Stimulated activated CD8-positive, alpha-beta memory T cell treated with anti-CD3 and anti-CD28 coated beads, Interleukin-12 subunit alpha, Interleukin-12 subunit beta, amount 100 ng/mL, for 4 hours (primary cell): ENCODE results near the gene CLPTM1L.

Experiments
- DNase-seq: peaks from one replicate; pipeline ENCODE4 v3.0.0-alpha.2; 2020; ENCODE audit warnings: low read depth

CLPTM1L gene

DNA sequence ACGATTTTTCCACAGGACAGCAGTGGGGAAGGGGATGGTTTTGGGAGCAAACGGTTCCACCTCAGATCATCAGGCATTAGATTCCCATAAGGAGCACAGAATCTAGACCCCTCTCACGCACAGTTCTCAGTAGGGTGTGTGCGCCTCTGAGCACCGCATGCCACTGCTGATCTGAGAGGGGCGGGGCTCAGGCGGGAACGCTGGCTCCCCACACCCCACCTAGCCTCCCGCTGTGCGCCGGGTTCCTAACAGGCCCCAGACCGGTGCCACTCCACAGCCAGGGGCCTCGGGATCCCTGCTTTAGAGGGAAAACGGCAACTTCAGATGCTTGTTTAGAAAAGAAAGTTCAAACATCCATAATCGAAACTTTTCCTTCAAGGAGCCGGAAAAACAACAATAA lies 70.4 kb downstream of the CLPTM1L start:
- DNase-seq, result no peak

DNA sequence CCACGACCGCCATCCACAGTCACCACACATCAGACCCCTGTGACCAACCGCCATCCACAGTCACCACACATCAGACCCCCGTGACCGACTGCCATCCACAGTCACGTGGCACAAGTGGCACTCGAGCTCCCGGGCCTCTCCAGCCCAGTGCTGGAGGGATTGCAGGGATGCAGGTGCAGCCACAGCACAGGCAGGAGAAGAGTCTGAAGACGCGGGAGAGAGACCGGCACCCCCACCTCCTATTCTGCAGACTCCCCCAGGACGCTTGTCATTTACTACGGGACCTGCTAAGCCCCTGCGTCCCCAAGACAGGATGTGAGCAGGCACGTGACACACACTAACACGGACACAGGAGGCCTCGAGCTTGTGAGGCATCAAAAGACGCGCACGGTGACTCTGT lies 71.2 kb downstream of the CLPTM1L start:
- no peak for DNase-seq

DNA sequence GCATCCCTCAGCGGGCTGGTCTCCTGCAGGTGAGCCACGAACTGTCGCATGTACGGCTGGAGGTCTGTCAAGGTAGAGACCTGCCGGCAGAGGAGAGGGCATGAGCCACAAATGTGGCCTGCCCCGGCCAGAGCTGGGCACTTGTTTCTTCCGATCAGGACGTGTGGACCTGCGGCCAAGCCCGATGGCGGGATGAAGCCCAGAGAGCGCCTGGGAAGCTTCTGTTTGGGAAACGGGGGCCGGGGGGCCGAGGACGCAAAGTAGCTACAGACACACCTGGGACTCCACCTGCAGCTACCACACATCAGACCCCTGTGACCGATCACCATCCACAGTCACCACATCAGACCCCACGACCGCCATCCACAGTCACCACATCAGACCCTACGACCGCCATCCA lies 72.7 kb downstream of the CLPTM1L start:
- no peak for DNase-seq

DNA sequence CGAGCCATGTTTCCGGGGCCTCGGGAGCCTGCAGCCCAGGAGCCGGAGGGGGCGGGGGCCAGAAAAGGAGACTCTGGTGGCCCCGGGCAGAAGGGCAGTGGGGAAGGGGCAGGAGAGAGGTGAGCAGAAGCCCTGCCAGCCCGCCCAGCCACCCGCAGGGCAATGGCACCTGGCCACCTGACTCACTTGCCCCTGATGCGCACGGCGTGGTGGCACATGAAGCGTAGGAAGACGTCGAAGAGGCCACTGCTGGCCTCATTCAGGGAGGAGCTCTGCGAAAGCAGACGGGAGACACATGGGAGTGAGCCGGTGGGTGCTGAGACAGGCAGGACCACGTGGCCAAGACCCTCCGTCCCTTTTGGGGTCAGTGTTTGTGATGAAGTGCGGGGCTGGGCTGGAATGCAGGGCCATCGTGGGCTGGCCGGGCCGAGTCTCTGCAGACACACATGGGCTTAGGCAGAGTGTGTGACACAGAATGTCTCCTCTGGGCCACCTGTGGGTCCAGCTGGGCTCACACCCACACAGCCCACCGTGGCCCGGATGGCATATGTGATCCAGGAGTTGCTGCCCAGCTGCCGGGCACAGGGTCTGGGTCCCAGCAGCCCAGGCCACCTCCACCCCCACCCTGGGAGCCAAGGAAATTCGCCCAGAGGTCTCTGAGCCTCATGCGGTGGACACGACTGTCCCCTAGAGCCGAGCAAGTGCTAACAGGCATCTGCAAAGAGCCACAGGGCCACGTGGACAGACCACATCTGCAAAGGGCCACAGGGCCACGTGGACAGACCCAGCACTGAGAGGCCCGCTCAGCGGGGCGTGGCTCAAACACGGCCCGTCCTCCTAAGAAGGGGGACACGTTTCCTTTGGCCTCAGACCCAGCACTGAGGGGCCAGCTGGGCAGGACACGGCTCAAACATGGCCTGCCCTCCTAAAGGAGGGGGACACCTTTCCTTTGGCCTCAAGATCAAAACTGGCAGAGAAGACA lies 73.7 kb downstream of the CLPTM1L start:
- DNase-seq, result no peak

DNA sequence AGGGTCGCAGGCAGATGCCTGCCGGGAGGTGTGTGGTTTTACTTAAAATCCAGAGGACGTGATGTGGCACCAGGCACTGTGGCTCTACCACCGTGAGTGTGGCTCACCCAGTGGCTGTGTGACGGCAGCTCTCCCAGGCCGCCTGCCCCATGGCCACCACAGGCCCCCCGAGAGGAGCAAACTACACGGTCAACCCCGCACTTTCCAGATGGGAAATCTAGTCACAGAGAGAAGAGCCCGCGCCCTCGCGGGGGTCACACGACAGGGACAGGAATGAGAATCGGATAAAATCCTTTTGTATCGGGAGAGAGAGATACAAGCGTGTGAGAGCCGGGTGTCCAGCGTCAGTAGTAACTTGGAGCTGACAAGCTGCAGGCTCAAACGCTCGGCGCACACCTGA lies 74.5 kb downstream of the CLPTM1L start:
- no peak for DNase-seq

DNA sequence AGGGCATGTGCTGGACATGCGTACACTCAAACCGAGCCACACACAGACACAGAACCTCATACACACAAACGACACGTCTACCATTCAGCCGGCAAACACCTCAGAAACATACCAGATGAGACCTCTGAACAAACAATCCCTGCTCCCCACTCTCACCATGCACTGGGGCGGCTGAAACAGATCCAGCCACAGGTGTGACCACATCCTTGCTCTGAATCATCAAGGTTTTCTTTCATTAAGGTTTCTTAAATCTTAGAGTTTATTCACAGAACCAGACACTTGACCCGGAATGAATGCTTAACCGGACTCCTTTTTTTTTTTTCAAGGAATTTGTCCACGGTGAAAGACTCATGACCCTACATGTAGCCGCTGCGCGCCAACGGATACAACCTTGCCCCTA lies 76.2 kb downstream of the CLPTM1L start:
- no peak for DNase-seq

DNA sequence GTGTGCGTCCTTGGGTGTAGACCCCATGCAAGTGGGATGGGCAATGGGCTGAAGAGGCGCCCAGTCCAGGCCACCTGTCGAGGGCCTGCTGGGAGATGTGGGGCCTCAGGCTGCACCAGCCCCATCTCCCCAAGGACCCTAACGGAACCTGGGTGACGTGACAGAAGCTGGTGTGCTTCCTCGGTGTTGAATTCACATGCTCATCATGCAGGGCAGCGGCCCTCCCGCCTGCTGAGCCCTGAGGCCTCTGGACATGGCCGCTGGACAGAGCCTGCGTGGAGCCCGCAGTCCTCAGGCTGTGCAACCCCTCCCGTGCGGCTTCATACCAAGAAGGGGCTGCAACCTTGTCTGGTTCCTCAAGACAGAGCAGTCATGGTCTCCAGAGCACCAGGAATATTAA lies 76.8 kb downstream of the CLPTM1L start:
- DNase-seq, result no peak
